DOHH2 (cell line): Measurements from ENCODE around the gene TBC1D16.

Experiments used
- H3F3A ChIP-seq: fragments of 200-600 bp; sonication (generic), shearing (Covaris generic); 2 replicates; pipeline ENCODE4 v1.6.0; 2016; ENCODE audit warnings: antibody characterized with exemption, mild to moderate bottlenecking; ENCODE audit not compliant: control insufficient read depth, insufficient read depth
- H3K27ac ChIP-seq: fragments of 200-600 bp; sonication (generic); 2 replicates; pipeline ENCODE4 v1.5.1; 2014; ENCODE audit warnings: low read depth, mild to moderate bottlenecking, low read length, moderate library complexity
- H3K27me3 ChIP-seq: fragments of 200-600 bp; sonication (generic); 2 replicates; pipeline ENCODE4 v1.6.1; 2014; ENCODE audit warnings: mild to moderate bottlenecking, low read length, mixed read lengths; ENCODE audit not compliant: control insufficient read depth
- H3K36me3 ChIP-seq: fragments of 200-600 bp; sonication (generic); 2 replicates; pipeline ENCODE4 v1.6.1; 2014; ENCODE audit warnings: mild to moderate bottlenecking, low read length, moderate library complexity, mixed read lengths; ENCODE audit not compliant: control insufficient read depth
- H3K4me1 ChIP-seq: fragments of 200-600 bp; sonication (generic); 2 replicates; pipeline ENCODE4 v1.6.1; 2014; ENCODE audit warnings: mild to moderate bottlenecking, low read length, mixed read lengths; ENCODE audit not compliant: control insufficient read depth
- H3K4me2 ChIP-seq: fragments of 200-600 bp; sonication (generic); 2 replicates; pipeline ENCODE4 v1.6.0; 2014; ENCODE audit warnings: mild to moderate bottlenecking, low read length, moderate library complexity
- H3K4me3 ChIP-seq: fragments of 200-600 bp; sonication (generic); 2 replicates; pipeline ENCODE4 v1.5.1; 2014; ENCODE audit warnings: mild to moderate bottlenecking, low read length, mixed read lengths
- H3K79me2 ChIP-seq: fragments of 200-600 bp; sonication (generic); 2 replicates; pipeline ENCODE4 v1.6.1; 2014; ENCODE audit warnings: mild to moderate bottlenecking, low read length, mixed read lengths; ENCODE audit not compliant: control insufficient read depth
- H3K9me2 ChIP-seq: fragments of 200-600 bp; sonication (generic); replicated peaks from 2 replicates; pipeline ENCODE4 v1.6.1; 2014; ENCODE audit warnings: mild to moderate bottlenecking, low read length, mixed read lengths; ENCODE audit not compliant: control insufficient read depth
- H3K9me3 ChIP-seq: fragments of 200-600 bp; sonication (generic); 2 replicates; pipeline ENCODE4 v1.6.1; 2014; ENCODE audit warnings: antibody characterized with exemption, low read length, mixed read lengths; ENCODE audit not compliant: control insufficient read depth, insufficient read depth
- H4K20me1 ChIP-seq: fragments of 200-600 bp; sonication (generic); 2 replicates; pipeline ENCODE4 v1.6.0; 2014; ENCODE audit warnings: low read depth, mild to moderate bottlenecking, antibody characterized with exemption, low read length, moderate library complexity; ENCODE audit not compliant: control insufficient read depth, insufficient read depth
- EZH2phosphoT487 ChIP-seq: fragments of 200-600 bp; sonication (generic); IDR thresholded peaks from 2 replicates; pipeline ENCODE4 v1.6.1; 2017; ENCODE audit warnings: borderline replicate concordance, mild to moderate bottlenecking, antibody characterized with exemption, low read length, moderate library complexity, mixed read lengths
- TF ChIP-seq, protein P1 (sequence below): fragments of 200-600 bp; sonication (generic); IDR thresholded peaks from one replicate; pipeline ENCODE4 v1.5.1; 2014; ENCODE audit warnings: antibody characterized with exemption, mild to moderate bottlenecking, low read depth, low read length; ENCODE audit not compliant: poor library complexity, severe bottlenecking

The TBC1D16 gene

GRCh38 chr17:79940459-79941087 lies 95.1 kb downstream of the TBC1D16 start:
- Histone ChIP-seq H3K4me1 (peaks cover 19% of the 10 kb centered on the region), H4K20me1 (no peaks in the 10 kb centered on the region), H3K79me2 (no peaks in the 10 kb centered on the region), H3K27ac (no peak overlapping the region), H3K36me3 (no peaks in the 10 kb centered on the region), H3K9me3 (no peaks in the 10 kb centered on the region), H3K9me2 (no peaks in the 10 kb centered on the region), H3K27me3 (no peaks in the 10 kb centered on the region), H3F3A (no peaks in the 10 kb centered on the region), H3K4me3 (no peak overlapping the region), H3K4me2 (no peak overlapping the region)
- no peak for TF ChIP-seq EZH2phosphoT487
- TF ChIP-seq, protein P1, sequence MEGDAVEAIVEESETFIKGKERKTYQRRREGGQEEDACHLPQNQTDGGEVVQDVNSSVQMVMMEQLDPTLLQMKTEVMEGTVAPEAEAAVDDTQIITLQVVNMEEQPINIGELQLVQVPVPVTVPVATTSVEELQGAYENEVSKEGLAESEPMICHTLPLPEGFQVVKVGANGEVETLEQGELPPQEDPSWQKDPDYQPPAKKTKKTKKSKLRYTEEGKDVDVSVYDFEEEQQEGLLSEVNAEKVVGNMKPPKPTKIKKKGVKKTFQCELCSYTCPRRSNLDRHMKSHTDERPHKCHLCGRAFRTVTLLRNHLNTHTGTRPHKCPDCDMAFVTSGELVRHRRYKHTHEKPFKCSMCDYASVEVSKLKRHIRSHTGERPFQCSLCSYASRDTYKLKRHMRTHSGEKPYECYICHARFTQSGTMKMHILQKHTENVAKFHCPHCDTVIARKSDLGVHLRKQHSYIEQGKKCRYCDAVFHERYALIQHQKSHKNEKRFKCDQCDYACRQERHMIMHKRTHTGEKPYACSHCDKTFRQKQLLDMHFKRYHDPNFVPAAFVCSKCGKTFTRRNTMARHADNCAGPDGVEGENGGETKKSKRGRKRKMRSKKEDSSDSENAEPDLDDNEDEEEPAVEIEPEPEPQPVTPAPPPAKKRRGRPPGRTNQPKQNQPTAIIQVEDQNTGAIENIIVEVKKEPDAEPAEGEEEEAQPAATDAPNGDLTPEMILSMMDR, result no peak

DNA sequence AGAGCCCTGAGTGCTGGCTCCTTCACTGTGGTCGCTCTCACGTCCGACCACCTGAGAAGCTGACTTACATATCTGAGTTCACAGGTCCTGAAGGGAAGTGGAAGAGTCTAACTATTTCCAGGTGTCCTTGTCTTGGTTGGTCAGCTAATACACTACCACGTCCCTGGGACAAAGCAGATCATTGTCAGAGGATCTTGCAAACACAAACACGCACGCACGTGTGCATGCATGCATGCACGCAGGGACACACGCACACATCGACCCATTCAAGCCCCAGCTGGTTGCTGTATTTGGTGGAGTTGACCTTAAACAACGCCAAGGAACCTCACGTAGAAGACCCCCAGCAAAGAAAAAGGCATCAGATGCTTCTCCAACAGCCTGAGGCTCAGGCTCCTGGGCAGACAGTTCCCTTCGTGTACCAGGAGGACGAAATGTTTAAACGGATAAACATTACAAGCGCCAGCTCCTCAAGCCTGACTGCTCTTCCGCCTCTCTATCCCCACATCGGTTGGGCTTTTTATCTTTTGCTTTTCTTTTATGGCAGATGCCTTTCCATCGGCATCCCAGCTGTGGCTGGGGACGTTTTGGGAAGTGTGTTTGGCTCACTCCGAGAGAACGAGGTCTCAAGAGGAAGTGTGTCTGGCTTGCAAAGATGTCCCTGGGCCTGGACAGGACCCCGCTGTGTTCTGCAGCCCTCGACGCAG lies 95.8 kb downstream of the TBC1D16 start:
- Histone ChIP-seq H3F3A (no peaks in the 10 kb centered on the region), H3K9me2 (no peaks in the 10 kb centered on the region), H3K9me3 (no peaks in the 10 kb centered on the region), H3K79me2 (no peaks in the 10 kb centered on the region), H4K20me1 (no peaks in the 10 kb centered on the region), H3K36me3 (no peaks in the 10 kb centered on the region), H3K4me3 (no peak overlapping the region), H3K4me2 (no peak overlapping the region), H3K27me3 (no peaks in the 10 kb centered on the region), H3K4me1 (peaks cover 19% of the 10 kb centered on the region), H3K27ac (no peak overlapping the region)
- TF ChIP-seq, protein P1, result no peak
- TF ChIP-seq EZH2phosphoT487, result no peak

DNA sequence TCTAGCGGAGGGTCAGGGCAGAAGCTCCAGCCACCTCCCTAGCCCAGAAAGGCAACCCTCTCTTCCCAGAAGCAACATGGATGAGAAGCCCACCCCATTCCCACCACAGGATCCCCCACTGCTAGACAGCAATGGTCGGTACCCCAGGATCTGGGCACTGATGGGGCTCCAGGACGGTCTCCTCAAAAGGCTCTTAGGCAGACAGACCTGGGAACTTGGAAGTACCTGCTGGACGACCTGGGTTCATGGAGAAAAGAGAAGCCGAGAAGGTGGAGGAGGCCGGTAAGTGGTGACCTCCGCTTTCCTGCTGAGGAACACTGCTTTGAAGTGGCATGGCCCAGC lies 96.6 kb downstream of the TBC1D16 start:
- no peaks in the 10 kb centered on the region for H3K79me2 ChIP-seq
- no peak overlapping the region for H3K4me3 ChIP-seq
- no peaks in the 10 kb centered on the region for H3K36me3 ChIP-seq
- no peaks in the 10 kb centered on the region for H4K20me1 ChIP-seq
- H3F3A ChIP-seq, result no peaks in the 10 kb centered on the region
- peaks cover 19% of the 10 kb centered on the region for H3K4me1 ChIP-seq
- TF ChIP-seq, protein P1, result no peak
- no peak for TF ChIP-seq EZH2phosphoT487
- H3K27me3 ChIP-seq, result no peaks in the 10 kb centered on the region; the same call in 1 of the 2 replicates
- no peaks in the 10 kb centered on the region for H3K9me3 ChIP-seq
- no peak overlapping the region for H3K27ac ChIP-seq
- no peaks in the 10 kb centered on the region for H3K9me2 ChIP-seq
- H3K4me2 ChIP-seq, result no peak overlapping the region
